Cardiac fibroblast (primary cell): Measurements from ENCODE around the gene FGF6.

Source experiments
- DNase-seq, 2 donors: peaks; one replicate each; pipeline versions ENCODE4 v3.0.0 to v3.0.0-alpha.2; 2010; ENCODE audit warnings: low read depth in 2 of 2
- H3K4me3 ChIP-seq, 2 donors: replicated peaks in 1 of 2; 1 replicate in 1 of 2; 2 replicates in 1 of 2; pipeline ENCODE4 v1.5.1; 2011; ENCODE audit warnings: low read depth in 2 of 2, low read length in 2 of 2, mild to moderate bottlenecking in 2 of 2, moderate library complexity in 1 of 2
- TF ChIP-seq, protein P1 (sequence below): IDR thresholded peaks from one replicate; pipeline ENCODE4 v1.5.1; 2011; ENCODE audit warnings: low read depth, mild to moderate bottlenecking, low read length, inconsistent platforms

FGF6 gene

GRCh38 chr12:4421590-4422031 is 24.0 kb downstream of the FGF6 start:
- no peak overlapping the region for H3K4me3 ChIP-seq
- TF ChIP-seq, protein P1, sequence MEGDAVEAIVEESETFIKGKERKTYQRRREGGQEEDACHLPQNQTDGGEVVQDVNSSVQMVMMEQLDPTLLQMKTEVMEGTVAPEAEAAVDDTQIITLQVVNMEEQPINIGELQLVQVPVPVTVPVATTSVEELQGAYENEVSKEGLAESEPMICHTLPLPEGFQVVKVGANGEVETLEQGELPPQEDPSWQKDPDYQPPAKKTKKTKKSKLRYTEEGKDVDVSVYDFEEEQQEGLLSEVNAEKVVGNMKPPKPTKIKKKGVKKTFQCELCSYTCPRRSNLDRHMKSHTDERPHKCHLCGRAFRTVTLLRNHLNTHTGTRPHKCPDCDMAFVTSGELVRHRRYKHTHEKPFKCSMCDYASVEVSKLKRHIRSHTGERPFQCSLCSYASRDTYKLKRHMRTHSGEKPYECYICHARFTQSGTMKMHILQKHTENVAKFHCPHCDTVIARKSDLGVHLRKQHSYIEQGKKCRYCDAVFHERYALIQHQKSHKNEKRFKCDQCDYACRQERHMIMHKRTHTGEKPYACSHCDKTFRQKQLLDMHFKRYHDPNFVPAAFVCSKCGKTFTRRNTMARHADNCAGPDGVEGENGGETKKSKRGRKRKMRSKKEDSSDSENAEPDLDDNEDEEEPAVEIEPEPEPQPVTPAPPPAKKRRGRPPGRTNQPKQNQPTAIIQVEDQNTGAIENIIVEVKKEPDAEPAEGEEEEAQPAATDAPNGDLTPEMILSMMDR: peak; percentile 49
- peak; percentile 39 to 50 for DNase-seq

GRCh38 chr12:4420138-4420670 is 25.4 kb downstream of the FGF6 start:
- TF ChIP-seq, protein P1: no peak
- DNase-seq: no peak
- no peak overlapping the region for H3K4me3 ChIP-seq

DNA sequence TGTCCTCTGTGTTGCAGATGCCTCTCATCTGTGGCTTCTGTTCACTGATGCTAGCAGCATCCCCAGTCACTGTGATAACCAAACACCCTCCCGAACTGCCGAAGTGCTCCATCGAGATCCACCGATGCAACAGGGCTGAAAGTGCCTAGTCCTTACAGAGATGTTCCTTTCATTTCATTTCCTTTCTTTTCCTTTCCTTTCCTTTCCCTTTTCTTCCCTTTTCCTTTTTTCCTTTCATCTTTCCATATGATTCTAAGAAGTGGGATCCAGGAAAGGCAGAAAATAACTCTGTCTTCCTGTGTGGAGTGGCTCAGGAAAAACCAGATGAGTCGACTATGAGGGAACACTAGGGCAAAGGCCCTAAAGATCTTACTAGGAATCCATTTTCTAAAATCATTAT is 26.7 kb downstream of the FGF6 start:
- no peak for DNase-seq
- TF ChIP-seq, protein P1: no peak
- no peak overlapping the region for H3K4me3 ChIP-seq

- TF ChIP-seq, protein P1: no peak
- no peak for DNase-seq
- no peak overlapping the region for H3K4me3 ChIP-seq
Measured at GRCh38 chr12:4417936-4418335, 27.7 kb downstream of the FGF6 start.

DNA sequence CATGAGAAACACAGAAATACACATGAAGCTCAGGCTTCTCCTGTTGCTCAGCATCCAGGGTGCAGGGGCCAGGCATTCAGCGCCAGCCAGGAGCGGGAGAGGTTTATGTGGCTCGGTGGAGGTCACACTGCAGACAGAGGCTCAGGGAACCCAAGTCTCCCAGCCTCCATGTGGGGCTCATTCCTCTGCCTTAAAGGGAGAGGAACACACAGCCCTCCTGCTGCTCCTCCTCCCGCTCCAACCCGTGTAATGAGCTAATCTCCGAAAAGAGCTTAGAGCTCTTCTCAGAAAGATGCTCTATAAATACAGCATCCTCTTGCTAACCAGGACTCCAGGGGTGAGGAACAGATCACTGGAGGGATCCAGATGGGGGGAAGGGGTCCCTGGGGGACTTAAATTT is 28.2 kb downstream of the FGF6 start:
- TF ChIP-seq, protein P1: no peak
- no peak for DNase-seq
- no peak overlapping the region for H3K4me3 ChIP-seq

DNA sequence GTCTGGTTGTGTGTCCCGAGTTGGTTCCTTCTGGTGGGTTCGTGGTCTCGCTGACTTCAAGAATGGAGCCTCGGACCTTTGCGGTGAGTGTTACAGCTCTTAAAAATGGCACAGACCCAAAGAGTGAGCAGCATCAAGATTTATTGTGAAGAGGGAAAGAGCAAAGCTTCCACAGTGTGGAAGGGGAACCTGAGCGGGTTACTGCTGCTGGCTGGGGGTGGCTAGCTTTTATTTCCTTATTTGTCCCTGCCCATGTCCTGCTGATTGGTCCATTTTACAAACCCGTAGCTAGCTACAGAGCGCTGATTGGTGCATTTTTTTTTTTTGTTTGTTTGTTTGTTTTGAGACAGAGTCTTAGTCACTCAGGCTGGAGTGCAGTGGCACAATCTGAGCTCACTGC is 29.3 kb downstream of the FGF6 start:
- TF ChIP-seq, protein P1: no peak
- DNase-seq: no peak
- no peak overlapping the region for H3K4me3 ChIP-seq

- no peak overlapping the region for H3K4me3 ChIP-seq
- no peak for DNase-seq
- TF ChIP-seq, protein P1: no peak
Measured at GRCh38 chr12:4412465-4412864, 33.1 kb downstream of the FGF6 start.
